ENCODE results near the gene UBE3B.

UBE3B gene

GRCh38 chr12:109488051-109488665 lies 10.7 kb downstream of the UBE3B start:
- no peak for DNase-seq (ENCODE audit: low spot score in 2 of 2)
- Histone ChIP-seq H3K27me3 (ENCODE audit: low read depth) (no peaks in the 10 kb centered on the region), H3K4me3 (no peak overlapping the region), H3K9me3 (no peaks in the 10 kb centered on the region), H3K4me1 (no peaks in the 10 kb centered on the region), H3K36me3 (replicated peaks) (peaks cover 76% of the 10 kb centered on the region)
- in situ Hi-C loops (cut with MboI; ENCODE audit: low sequenced_read_pairs), result no loop called here

- Histone ChIP-seq H3K4me1 (no peaks in the 10 kb centered on the region), H3K36me3 (replicated peaks) (peaks cover 71% of the 10 kb centered on the region), H3K27me3 (ENCODE audit: low read depth) (no peaks in the 10 kb centered on the region), H3K9me3 (no peaks in the 10 kb centered on the region), H3K4me3 (no peak overlapping the region)
- DNase-seq (ENCODE audit: low spot score in 2 of 2), result no peak
- in situ Hi-C loops (cut with MboI; ENCODE audit: low sequenced_read_pairs), result no loop called here
These were observed 11.9 kb downstream of the UBE3B start for GRCh38 chr12:109489016-109489954.

DNA sequence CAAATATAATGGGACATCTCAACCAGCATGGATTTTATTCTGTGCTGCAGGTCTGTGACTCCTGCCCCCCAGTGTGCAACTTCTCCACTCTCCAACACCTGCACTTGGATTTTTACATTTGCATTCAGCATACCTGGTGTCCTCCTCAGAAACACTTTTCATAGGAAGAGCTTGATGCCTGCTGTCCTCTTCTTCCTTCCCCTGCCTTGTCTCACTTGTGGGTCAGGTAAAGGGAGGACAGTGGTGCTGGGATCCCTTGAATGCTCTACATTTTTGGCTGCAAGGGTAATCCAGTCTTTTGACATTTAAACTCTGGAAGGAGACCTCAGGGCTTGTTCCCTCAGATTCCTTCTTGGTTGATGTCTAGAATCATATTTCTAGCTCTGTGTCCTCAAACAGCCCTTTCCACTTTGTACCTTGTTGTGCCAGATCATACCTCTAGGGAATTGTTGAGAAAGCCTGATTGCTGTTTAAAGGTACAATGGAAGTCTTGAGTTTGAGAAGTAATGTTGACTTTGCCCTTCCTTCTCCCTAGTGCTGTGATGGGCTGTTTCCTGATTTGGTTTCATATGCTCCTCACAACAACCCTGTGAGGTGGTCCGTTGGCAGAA lies 12.6 kb downstream of the UBE3B start:
- Histone ChIP-seq H3K4me3 (no peak overlapping the region), H3K9me3 (no peaks in the 10 kb centered on the region), H3K4me1 (no peaks in the 10 kb centered on the region), H3K36me3 (replicated peaks) (peaks cover 70% of the 10 kb centered on the region), H3K27me3 (ENCODE audit: low read depth) (no peaks in the 10 kb centered on the region)
- no peak for DNase-seq (ENCODE audit: low spot score in 2 of 2)
- in situ Hi-C loops (cut with MboI; ENCODE audit: low sequenced_read_pairs), result no loop called here

GRCh38 chr12:109491671-109492070 lies 14.2 kb downstream of the UBE3B start:
- no peaks in the 10 kb centered on the region for H3K27me3 ChIP-seq (ENCODE audit: low read depth)
- H3K4me3 ChIP-seq, result no peak overlapping the region
- H3K9me3 ChIP-seq, result no peaks in the 10 kb centered on the region
- no peak for DNase-seq (ENCODE audit: low spot score in 2 of 2)
- in situ Hi-C loops (cut with MboI; ENCODE audit: low sequenced_read_pairs), result no loop called here
- H3K36me3 ChIP-seq (replicated peaks), result peaks cover 65% of the 10 kb centered on the region
- no peaks in the 10 kb centered on the region for H3K4me1 ChIP-seq

DNA sequence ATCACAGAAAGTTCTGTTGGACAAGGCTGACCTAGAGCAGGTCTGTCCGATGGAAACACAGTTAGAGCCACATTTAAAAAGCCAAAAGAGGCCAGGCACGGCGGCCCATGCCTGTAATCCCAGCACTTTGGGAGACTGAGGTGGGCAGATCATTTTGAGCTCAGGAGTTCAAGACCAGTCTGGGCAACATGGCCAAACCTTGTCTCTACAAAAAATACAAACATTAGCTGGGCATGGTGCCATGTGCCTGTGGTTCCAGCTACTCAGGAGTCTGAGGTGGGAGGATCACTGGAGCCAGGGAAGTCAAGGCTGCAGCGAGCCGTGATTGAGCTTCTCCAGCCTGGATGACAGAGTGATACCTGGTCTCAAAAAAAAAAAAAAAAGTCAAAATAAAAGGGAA lies 14.9 kb downstream of the UBE3B start:
- H3K36me3 ChIP-seq (replicated peaks), result peaks cover 58% of the 10 kb centered on the region
- no peaks in the 10 kb centered on the region for H3K9me3 ChIP-seq
- DNase-seq (ENCODE audit: low spot score in 2 of 2), result no peak
- H3K27me3 ChIP-seq (ENCODE audit: low read depth), result no peaks in the 10 kb centered on the region
- H3K4me3 ChIP-seq, result no peak overlapping the region
- in situ Hi-C loops (cut with MboI; ENCODE audit: low sequenced_read_pairs), result no loop called here
- H3K4me1 ChIP-seq, result no peaks in the 10 kb centered on the region

GRCh38 chr12:109493090-109493489 lies 15.7 kb downstream of the UBE3B start:
- Histone ChIP-seq H3K36me3 (replicated peaks) (peaks cover 59% of the 10 kb centered on the region), H3K27me3 (ENCODE audit: low read depth) (no peaks in the 10 kb centered on the region), H3K9me3 (no peaks in the 10 kb centered on the region), H3K4me1 (no peaks in the 10 kb centered on the region), H3K4me3 (no peak overlapping the region)
- no peak for DNase-seq (ENCODE audit: low spot score in 2 of 2)
- in situ Hi-C loops (cut with MboI; ENCODE audit: low sequenced_read_pairs), result no loop called here

- DNase-seq (ENCODE audit: low spot score in 2 of 2), result no peak
- no peak overlapping the region for H3K4me3 ChIP-seq
- in situ Hi-C loops (cut with MboI; ENCODE audit: low sequenced_read_pairs), result no loop called here
- H3K4me1 ChIP-seq, result no peaks in the 10 kb centered on the region
- H3K36me3 ChIP-seq (replicated peaks), result peaks cover 56% of the 10 kb centered on the region
- H3K9me3 ChIP-seq, result no peaks in the 10 kb centered on the region
- no peaks in the 10 kb centered on the region for H3K27me3 ChIP-seq (ENCODE audit: low read depth)
These were observed 16.5 kb downstream of the UBE3B start for GRCh38 chr12:109493938-109494337.

DNA sequence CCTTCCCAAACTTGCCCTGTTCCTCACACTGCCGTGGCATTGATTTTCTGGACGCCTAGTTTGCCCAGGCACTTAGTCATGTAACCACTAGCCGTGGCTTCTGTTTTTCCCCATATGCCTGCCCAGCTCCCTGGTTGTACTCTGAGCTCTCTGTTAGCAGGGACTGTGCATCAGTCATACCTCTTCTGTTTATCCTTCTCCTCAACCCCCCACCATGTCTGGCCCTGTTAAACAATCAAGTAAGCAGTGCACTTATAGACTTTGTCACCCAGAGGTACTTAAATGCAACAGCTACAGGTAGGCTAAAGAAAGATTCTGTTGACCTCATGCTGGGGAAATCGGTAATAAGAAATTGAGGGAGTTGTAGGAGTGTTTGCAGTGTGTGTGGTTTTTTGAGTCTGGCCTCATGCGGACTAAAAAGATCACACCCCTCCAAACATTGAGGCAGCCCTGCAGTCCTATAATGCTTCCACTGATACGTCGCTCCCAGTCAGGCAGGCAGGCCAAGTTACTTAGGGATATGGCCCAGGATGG lies 17.0 kb downstream of the UBE3B start:
- Histone ChIP-seq H3K4me1 (no peaks in the 10 kb centered on the region), H3K36me3 (replicated peaks) (peaks cover 52% of the 10 kb centered on the region), H3K4me3 (no peak overlapping the region), H3K9me3 (no peaks in the 10 kb centered on the region), H3K27me3 (ENCODE audit: low read depth) (no peaks in the 10 kb centered on the region)
- in situ Hi-C loops (cut with MboI; ENCODE audit: low sequenced_read_pairs), result no loop called here
- DNase-seq (ENCODE audit: low spot score in 2 of 2), result no peak

- DNase-seq (ENCODE audit: low spot score in 2 of 2), result no peak
- Histone ChIP-seq H3K36me3 (replicated peaks) (peaks cover 46% of the 10 kb centered on the region), H3K4me1 (no peaks in the 10 kb centered on the region), H3K4me3 (no peak overlapping the region), H3K27me3 (ENCODE audit: low read depth) (no peaks in the 10 kb centered on the region), H3K9me3 (no peaks in the 10 kb centered on the region)
- in situ Hi-C loops (cut with MboI; ENCODE audit: low sequenced_read_pairs), result no loop called here
These were observed 17.6 kb downstream of the UBE3B start for GRCh38 chr12:109495012-109495411.

- in situ Hi-C loops (cut with MboI; ENCODE audit: low sequenced_read_pairs), result no loop called here
These were observed 18.9 kb downstream of the UBE3B start for GRCh38 chr12:109496306-109496705.

DNA sequence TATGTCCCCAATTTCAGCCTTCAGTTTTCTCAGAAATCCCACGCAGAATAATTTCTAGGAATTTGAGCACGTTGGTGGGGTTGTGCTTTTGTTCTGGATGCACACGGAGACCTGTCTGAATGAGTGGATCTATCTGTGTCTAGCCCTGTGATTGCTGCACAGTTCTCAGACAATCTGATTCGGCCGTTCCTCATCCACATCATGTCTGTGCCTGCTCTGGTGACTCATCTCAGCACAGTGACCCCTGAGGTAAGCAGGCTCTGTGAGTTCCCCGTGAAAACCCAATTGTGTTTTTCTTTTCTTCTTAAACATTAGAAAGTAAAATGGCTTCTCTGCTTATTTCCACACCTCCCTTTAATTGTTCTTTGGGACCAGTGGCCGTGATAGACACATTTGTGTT lies 20.2 kb downstream of the UBE3B start:
- no peak overlapping the region for H3K4me3 ChIP-seq
- DNase-seq (ENCODE audit: low spot score in 2 of 2), result no peak
- H3K36me3 ChIP-seq (replicated peaks), result peaks cover 36% of the 10 kb centered on the region
- no peaks in the 10 kb centered on the region for H3K9me3 ChIP-seq
- in situ Hi-C loops (cut with MboI; ENCODE audit: low sequenced_read_pairs), result no loop called here
- no peaks in the 10 kb centered on the region for H3K27me3 ChIP-seq (ENCODE audit: low read depth)
- H3K4me1 ChIP-seq, result no peaks in the 10 kb centered on the region

More at GRCh38 chr12:109496306-109496705, 18.9 kb downstream of the UBE3B start:
- no peak overlapping the region for H3K4me3 ChIP-seq
- H3K27me3 ChIP-seq (ENCODE audit: low read depth), result no peaks in the 10 kb centered on the region
- no peaks in the 10 kb centered on the region for H3K4me1 ChIP-seq
- no peaks in the 10 kb centered on the region for H3K9me3 ChIP-seq
- peaks cover 41% of the 10 kb centered on the region for H3K36me3 ChIP-seq (replicated peaks)
- no peak for DNase-seq (ENCODE audit: low spot score in 2 of 2)

DNA sequence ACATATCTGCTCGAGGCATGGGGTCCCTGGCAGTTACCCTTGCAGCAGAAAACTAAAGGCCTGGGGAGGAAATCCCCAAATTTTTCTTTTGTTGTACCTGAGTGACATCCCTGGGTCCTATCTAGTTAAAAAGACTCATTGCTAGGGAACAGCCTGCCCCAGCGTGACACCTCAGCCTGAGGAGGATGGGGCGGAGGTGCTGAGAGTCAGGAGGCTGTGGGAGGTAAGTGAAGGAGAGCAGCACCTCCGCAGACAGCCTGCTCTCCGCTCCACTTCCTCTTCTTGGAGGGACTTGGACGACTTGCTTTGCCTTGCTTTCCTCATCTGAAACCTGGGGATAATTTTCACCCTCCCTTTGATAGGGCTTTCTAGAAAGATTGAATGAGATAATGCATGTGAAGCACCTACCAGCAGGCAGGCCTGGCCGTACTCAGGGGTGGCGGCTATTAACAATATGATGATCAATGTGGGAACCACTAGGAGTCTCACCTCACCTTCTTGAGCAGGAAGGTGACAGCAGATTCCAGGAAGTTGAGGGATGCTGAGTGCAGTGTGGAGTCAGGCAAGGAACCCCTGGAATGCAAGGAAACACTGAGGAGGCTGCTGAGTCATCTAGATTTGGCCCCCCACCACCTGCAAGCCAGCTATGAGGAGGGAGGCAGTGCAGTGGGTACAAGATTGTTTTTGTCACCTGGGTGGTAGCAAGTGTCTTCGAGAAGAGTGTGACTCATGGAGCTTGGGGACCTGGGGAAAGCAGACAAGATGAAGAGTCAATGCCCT lies 23.2 kb downstream of the UBE3B start:
- Histone ChIP-seq H3K9me3 (no peaks in the 10 kb centered on the region), H3K4me1 (peaks cover 12% of the 10 kb centered on the region), H3K4me3 (no peak overlapping the region), H3K27me3 (ENCODE audit: low read depth) (no peaks in the 10 kb centered on the region), H3K36me3 (replicated peaks) (peaks cover 46% of the 10 kb centered on the region)
- DNase-seq (ENCODE audit: low spot score in 2 of 2), result no peak
- in situ Hi-C loops (cut with MboI; ENCODE audit: low sequenced_read_pairs), result no loop called here

DNA sequence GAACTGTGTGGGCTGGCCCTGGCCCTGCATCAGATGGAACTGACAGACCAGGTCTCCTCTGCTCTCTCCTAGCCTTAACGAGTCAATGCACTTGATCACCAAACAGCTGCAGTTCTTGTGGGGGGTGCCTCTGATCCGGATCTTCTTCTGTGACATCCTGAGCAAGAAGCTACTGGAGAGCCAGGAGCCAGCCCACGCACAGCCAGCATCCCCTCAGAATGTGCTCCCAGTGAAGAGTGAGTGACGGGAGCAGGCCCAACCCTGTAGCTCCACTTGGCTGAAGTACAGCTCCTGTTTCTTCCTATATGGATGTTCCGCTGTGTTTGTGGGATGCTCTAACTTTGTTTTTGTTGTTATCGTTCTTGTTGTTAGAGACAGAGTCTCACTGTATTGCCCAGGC lies 23.9 kb downstream of the UBE3B start:
- H3K36me3 ChIP-seq (replicated peaks), result peaks cover 46% of the 10 kb centered on the region
- H3K4me1 ChIP-seq, result peaks cover 12% of the 10 kb centered on the region
- no peaks in the 10 kb centered on the region for H3K27me3 ChIP-seq (ENCODE audit: low read depth)
- in situ Hi-C loops (cut with MboI; ENCODE audit: low sequenced_read_pairs), result no loop called here
- H3K9me3 ChIP-seq, result no peaks in the 10 kb centered on the region
- H3K4me3 ChIP-seq, result no peak overlapping the region
- no peak for DNase-seq (ENCODE audit: low spot score in 2 of 2)

Measured in HAP-1 (cell line).